PC-3 (cell line): ENCODE results near the gene ATP7A. TPM values are rescaled to one million over a fixed set of nuclear protein-coding genes. Genes with fewer than 3 reads are reported as not detected.
"Not testable (repeated sequence)": the region's sequence is repeated elsewhere in the genome, so short reads cannot be mapped to it uniquely, and the experiment has no call there.

Experiments used
- ATAC-seq: fragments of 200-7000 bp; cut with Tn5 transposase; 2 replicates; pipeline ENCODE4 v1.9.1; 2020; ENCODE audit warnings: mild to moderate bottlenecking, moderate library complexity
- BruUV-seq: library from RNA; stranded (reverse); fragments of 400-500 nt; replicated peaks from 2 replicates; lab custom pipeline; 2021; lab: Mats Ljungman, UMichigan
- CTCF ChIA-PET: fragments of 300-600 bp; sonication (Branson Sonifier 250); formaldehyde crosslinking; loops from one replicate; lab custom pipeline; 2022; ENCODE audit warnings: antibody characterized with exemption; lab: Charles Lee
- POLR2A ChIA-PET: fragments of 300-600 bp; sonication (Branson Sonifier 250); formaldehyde crosslinking; loops from one replicate; lab custom pipeline; 2022; ENCODE audit warnings: antibody characterized with exemption; ENCODE audit not compliant: unreplicated experiment; lab: Charles Lee
- DNase-seq: peaks from one replicate; pipeline ENCODE4 v3.0.0-alpha.2; 2015
- H2AFZ ChIP-seq: fragments of 300-600 bp; sonication (generic); 2 replicates; pipeline ENCODE4 v1.6.0; 2016; ENCODE audit warnings: antibody characterized with exemption, low read length
- H3F3A ChIP-seq: fragments of 300-600 bp; sonication (generic); one replicate; pipeline ENCODE4 v1.6.0; 2017; ENCODE audit warnings: antibody characterized with exemption, low read length, control low read depth, mild to moderate bottlenecking; ENCODE audit not compliant: unreplicated experiment
- H3K27ac ChIP-seq: fragments of 300-600 bp; sonication (generic); 2 replicates; pipeline ENCODE4 v1.5.1; 2016; ENCODE audit warnings: mild to moderate bottlenecking, low read length
- H3K27me3 ChIP-seq: fragments of 300-600 bp; sonication (generic); 2 replicates; pipeline ENCODE4 v1.6.1; 2016; ENCODE audit warnings: low read length, mixed read lengths
- H3K36me3 ChIP-seq: fragments of 300-600 bp; sonication (generic); 2 replicates; pipeline ENCODE4 v1.6.1; 2016; ENCODE audit warnings: low read depth, mixed run types, low read length, mixed read lengths
- H3K4me1 ChIP-seq: fragments of 300-600 bp; sonication (generic); 2 replicates; pipeline ENCODE4 v1.5.1; 2016; ENCODE audit warnings: low read length; ENCODE audit not compliant: insufficient read depth
- H3K4me2 ChIP-seq: fragments of 300-600 bp; sonication (generic); 2 replicates; pipeline ENCODE4 v1.6.0; 2016; ENCODE audit warnings: low read length
- H3K4me3 ChIP-seq: fragments of 300-600 bp; sonication (generic); 2 replicates; pipeline ENCODE4 v1.5.1; 2016; ENCODE audit warnings: mild to moderate bottlenecking, low read length, mixed read lengths
- H3K79me2 ChIP-seq: fragments of 300-600 bp; sonication (generic); 2 replicates; pipeline ENCODE4 v1.6.1; 2017; ENCODE audit warnings: low read length, mixed read lengths
- H3K9ac ChIP-seq: fragments of 300-600 bp; sonication (generic); 2 replicates; pipeline ENCODE4 v1.6.0; 2016; ENCODE audit warnings: mild to moderate bottlenecking, low read length
- H3K9me2 ChIP-seq: fragments of 300-600 bp; sonication (generic); replicated peaks from 2 replicates; pipeline ENCODE4 v1.6.1; 2016; ENCODE audit warnings: mixed run types, low read length, mixed read lengths
- H3K9me3 ChIP-seq: fragments of 300-600 bp; sonication (generic); 2 replicates; pipeline ENCODE4 v1.6.1; 2016; ENCODE audit warnings: low read length, mixed read lengths
- H4K20me1 ChIP-seq: fragments of 300-600 bp; sonication (generic); 2 replicates; pipeline ENCODE4 v1.6.1; 2016; ENCODE audit warnings: low read length, mixed read lengths
- CTCF ChIP-seq: fragments of 300-600 bp; sonication (generic); conservative IDR thresholded peaks from 2 replicates; pipeline ENCODE4 v1.5.1; 2017; ENCODE audit warnings: antibody characterized with exemption, low read depth, mild to moderate bottlenecking, low read length
- EZH2 ChIP-seq: fragments of 300-600 bp; sonication (generic); IDR thresholded peaks from one replicate; pipeline ENCODE4 v1.6.1; 2017; ENCODE audit warnings: antibody characterized with exemption, mild to moderate bottlenecking, low read length; ENCODE audit not compliant: unreplicated experiment
- EZH2phosphoT487 ChIP-seq: fragments of 300-600 bp; sonication (generic); IDR thresholded peaks from 2 replicates; pipeline ENCODE4 v1.6.1; 2018; ENCODE audit warnings: mild to moderate bottlenecking, antibody characterized with exemption, low read length, borderline replicate concordance
- intact Hi-C: fragments of 100-400 bp; cut with micrococcal nuclease; formaldehyde crosslinking; loops from 2 replicates; pipeline ENCODE4 v1.9.0; 2023
- total RNA-seq: library from RNA; depleted of rRNA; stranded (reverse); fragments of >200 nt; gene quantifications from 2 replicates; pipeline ENCODE4 v1.2.3, GENCODE V29; 2014

The ATP7A gene
- total RNA-seq, 1 experiment from 2014 or later: 3.4 TPM

- intact Hi-C loops: no loop called here
- H3K27me3 ChIP-seq: no peaks in the 10 kb centered on the region
- no peaks in the 10 kb centered on the region for H3F3A ChIP-seq
- ATAC-seq (no peak), DNase-seq (peak; percentile 22)
- H4K20me1 ChIP-seq: no peaks in the 10 kb centered on the region
- no peak overlapping the region for H2AFZ ChIP-seq
- BruUV-seq: no TSS peak
- no peaks in the 10 kb centered on the region for H3K4me1 ChIP-seq
- H3K79me2 ChIP-seq: no peaks in the 10 kb centered on the region
- H3K9ac ChIP-seq: no peak overlapping the region
- no peak for TF ChIP-seq CTCF
- no peak for TF ChIP-seq EZH2phosphoT487
- TF ChIP-seq EZH2: no peak
- H3K4me2 ChIP-seq: no peak overlapping the region
- no peak overlapping the region for H3K27ac ChIP-seq
- POLR2A ChIA-PET: no interaction called here
- H3K36me3 ChIP-seq: no peaks in the 10 kb centered on the region
- CTCF ChIA-PET: no interaction called here
- H3K9me2 ChIP-seq: no peaks in the 10 kb centered on the region
- H3K4me3 ChIP-seq: no peak overlapping the region
- H3K9me3 ChIP-seq: peaks cover 4% of the 10 kb centered on the region; the same call in 1 of the 2 replicates
These were observed 165.4 kb downstream of the ATP7A start for GRCh38 chrX:78075787-78076389.

- H3K4me2 ChIP-seq, H2AFZ ChIP-seq, ATAC-seq, H3K9ac ChIP-seq, DNase-seq, BruUV-seq, H3F3A ChIP-seq, H3K4me3 ChIP-seq, H3K36me3 ChIP-seq, H3K9me2 ChIP-seq, H3K27ac ChIP-seq, H3K9me3 ChIP-seq, H3K27me3 ChIP-seq, POLR2A ChIA-PET, H3K4me1 ChIP-seq, H4K20me1 ChIP-seq, intact Hi-C loops, H3K79me2 ChIP-seq, CTCF ChIA-PET: not testable (repeated sequence)
These were observed 170.9 kb downstream of the ATP7A start for GRCh38 chrX:78081413-78081812.

DNA sequence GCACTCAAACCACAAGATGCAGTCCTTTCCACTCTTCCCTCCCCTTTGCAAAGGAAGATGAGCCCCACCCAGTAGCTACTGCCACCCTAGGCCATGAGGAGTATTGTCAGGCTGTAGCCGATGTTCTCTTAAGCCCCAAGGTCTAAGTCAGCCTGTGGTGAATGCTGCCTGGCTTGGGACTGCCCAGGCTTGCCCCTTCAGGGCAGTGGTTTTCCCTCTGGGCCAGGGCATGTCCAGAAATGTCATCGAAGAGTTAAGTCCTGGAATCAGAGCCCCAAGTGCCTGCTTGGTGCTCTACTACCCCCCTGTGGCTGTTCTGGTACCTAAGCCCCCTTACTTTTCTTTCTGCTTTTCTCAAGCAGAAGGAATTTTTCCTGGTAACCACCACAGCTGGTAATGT is 181.8 kb downstream of the ATP7A start:
- H2AFZ ChIP-seq: peak overlapping the region; percentile 25; the same call in 1 of the 2 replicates
- H3K27me3 ChIP-seq: no peaks in the 10 kb centered on the region
- H3K4me2 ChIP-seq: no peak overlapping the region
- no peaks in the 10 kb centered on the region for H3K9me3 ChIP-seq
- TF ChIP-seq EZH2phosphoT487 (no peak), CTCF (peak; percentile 55)
- ChIA-PET CTCF (interaction anchor here (0.8 kb wide), 1 partner anchor 62 kb away, joined by 5 read pairs; no protein-coding TSS in a partner anchor), POLR2A (no interaction called here)
- H3K9ac ChIP-seq: no peak overlapping the region
- H3K27ac ChIP-seq: no peak overlapping the region
- peaks cover 4% of the 10 kb centered on the region; the same call in 1 of the 2 replicates for H3K4me1 ChIP-seq
- no TSS peak for BruUV-seq
- no peaks in the 10 kb centered on the region for H4K20me1 ChIP-seq
- intact Hi-C loops: loop anchor here (5.0 kb wide), 1 partner anchor 60 kb away; no protein-coding TSS in a partner anchor
- H3K9me2 ChIP-seq: no peaks in the 10 kb centered on the region
- no peak overlapping the region for H3K4me3 ChIP-seq
- peak; percentile 85 for ATAC-seq
- H3K79me2 ChIP-seq: no peaks in the 10 kb centered on the region
- no peaks in the 10 kb centered on the region for H3K36me3 ChIP-seq
- H3F3A ChIP-seq: no peaks in the 10 kb centered on the region
- DNase-seq: peak; percentile 57
